ENCODE data around the gene CLCN1. TPM values are rescaled to one million over a fixed set of nuclear protein-coding genes. Genes with fewer than 3 reads are reported as not detected.

The CLCN1 gene
- total RNA-seq, 5 donors from 2014 or later (not counting 1 experiment from before 2014, with no cell fraction given) = not detected

GRCh38 chr7:143384661-143385631 lies 69.0 kb downstream of the CLCN1 start:
- ATAC-seq (replicated peaks in 1 of 4) (no peak), DNase-seq (no peak)
- peaks cover 8% of the 10 kb centered on the region for H3K36me3 Mint-ChIP-seq
- H3K9me3 ChIP-seq = no peaks in the 10 kb centered on the region
- H3K27me3 Mint-ChIP-seq = no peaks in the 10 kb centered on the region
- H3K4me3 ChIP-seq (ENCODE audit: control insufficient read depth in 1 of 2, extremely low read depth in 1 of 2, low read length in 1 of 2) = no peak overlapping the region
- H3K4me1 ChIP-seq (ENCODE audit: control insufficient read depth in 1 of 2, extremely low read depth in 1 of 2, insufficient read depth in 2 of 2, low read length in 2 of 2) = peaks cover 21 to 77% of the 10 kb centered on the region in 2 experiments
- H3K36me3 ChIP-seq (ENCODE audit: control insufficient read depth in 2 of 2, extremely low read depth in 1 of 2, insufficient read depth in 1 of 2, low read length in 1 of 2) = peaks cover 6 to 34% of the 10 kb centered on the region in 2 donors
- no peaks in the 10 kb centered on the region for H3K9me3 Mint-ChIP-seq
- ChIA-PET POLR2A (interaction anchor here (0.6 to 1.0 kb wide), 4 partner anchors 10 to 1736 kb away, joined by 3 to 7 read pairs (median 4); no protein-coding TSS in a partner anchor), CTCF (interaction anchor here (0.6 to 1.4 kb wide), 10 partner anchors 10 to 142 kb away, joined by 3 to 8 read pairs (median 4); partner anchors contain the start of gene EPHA1 (in 1 of the 2))
- peak overlapping the region; percentile 52 for H3K27ac ChIP-seq (ENCODE audit: low read length)
- WGBS (ENCODE audit: insufficient coverage) = 70% methylated on average over 11 of the region's 14 CpGs
- H3K4me3 Mint-ChIP-seq = no peak overlapping the region
- H3K4me1 Mint-ChIP-seq = peaks cover 12 to 16% (median 13%) of the 10 kb centered on the region in 3 donors
- H3K27ac Mint-ChIP-seq = no peak overlapping the region
- no peaks in the 10 kb centered on the region for H3K27me3 ChIP-seq (replicated peaks in 1 of 2; ENCODE audit: control insufficient read depth in 2 of 2, extremely low read depth in 1 of 2, insufficient read depth in 2 of 2, low read length in 1 of 2)

- Histone ChIP-seq H3K36me3 (ENCODE audit: control insufficient read depth in 2 of 2, extremely low read depth in 1 of 2, insufficient read depth in 1 of 2, low read length in 1 of 2) (peaks cover 14 to 44% of the 10 kb centered on the region in 2 donors), H3K4me3 (ENCODE audit: control insufficient read depth in 1 of 2, extremely low read depth in 1 of 2, low read length in 1 of 2) (peak overlapping the region; percentile 2 to 33)
- peaks cover 13 to 18% (median 15%) of the 10 kb centered on the region in 3 donors for H3K4me1 Mint-ChIP-seq
Measured at GRCh38 chr7:143385891-143386781, 70.2 kb downstream of the CLCN1 start.

GRCh38 chr7:143387156-143387975 lies 71.5 kb downstream of the CLCN1 start:
- Mint-ChIP-seq H3K4me3 (no peak overlapping the region), H3K27ac (peak overlapping the region in 1 of 2 donors; percentile 21), H3K4me1 (peaks cover 13 to 18% (median 15%) of the 10 kb centered on the region in 3 donors), H3K9me3 (no peaks in the 10 kb centered on the region), H3K27me3 (no peaks in the 10 kb centered on the region), H3K36me3 (peaks cover 13% of the 10 kb centered on the region)
- Histone ChIP-seq H3K36me3 (ENCODE audit: control insufficient read depth in 2 of 2, extremely low read depth in 1 of 2, insufficient read depth in 1 of 2, low read length in 1 of 2) (peaks cover 21 to 56% of the 10 kb centered on the region in 2 donors), H3K27ac (ENCODE audit: low read length) (peak overlapping the region; percentile 52), H3K27me3 (replicated peaks in 1 of 2; ENCODE audit: control insufficient read depth in 2 of 2, extremely low read depth in 1 of 2, insufficient read depth in 2 of 2, low read length in 1 of 2) (no peaks in the 10 kb centered on the region), H3K4me1 (ENCODE audit: control insufficient read depth in 1 of 2, extremely low read depth in 1 of 2, insufficient read depth in 2 of 2, low read length in 2 of 2) (peaks cover 21 to 65% of the 10 kb centered on the region in 2 experiments), H3K4me3 (ENCODE audit: control insufficient read depth in 1 of 2, extremely low read depth in 1 of 2, low read length in 1 of 2) (no peak overlapping the region), H3K9me3 (no peaks in the 10 kb centered on the region)
- ChIA-PET POLR2A (no interaction called here), CTCF (interaction anchor here (0.5 to 1.2 kb wide), 3 partner anchors 15 to 22 kb away, joined by 3 to 5 read pairs (median 3); no protein-coding TSS in a partner anchor)
- DNase-seq (no peak), ATAC-seq (replicated peaks in 1 of 4) (no peak)
- 93% methylated on average over 18 of the region's 23 CpGs for WGBS (ENCODE audit: insufficient coverage)

More at GRCh38 chr7:143385891-143386781, 70.2 kb downstream of the CLCN1 start:
- Mint-ChIP-seq H3K27ac (no peak overlapping the region), H3K27me3 (no peaks in the 10 kb centered on the region), H3K4me3 (no peak overlapping the region), H3K36me3 (peaks cover 13% of the 10 kb centered on the region), H3K9me3 (no peaks in the 10 kb centered on the region)
- POLR2A ChIA-PET = interaction anchor here in 1 of 2 donors (0.6 kb wide), 1 partner anchor 525 kb away, joined by 3 read pairs; no protein-coding TSS in a partner anchor
- Histone ChIP-seq H3K27me3 (replicated peaks in 1 of 2; ENCODE audit: control insufficient read depth in 2 of 2, extremely low read depth in 1 of 2, insufficient read depth in 2 of 2, low read length in 1 of 2) (no peaks in the 10 kb centered on the region), H3K9me3 (no peaks in the 10 kb centered on the region), H3K4me1 (ENCODE audit: control insufficient read depth in 1 of 2, extremely low read depth in 1 of 2, insufficient read depth in 2 of 2, low read length in 2 of 2) (peaks cover 21 to 74% of the 10 kb centered on the region in 2 experiments), H3K27ac (ENCODE audit: low read length) (peak overlapping the region; percentile 52)
- CTCF ChIA-PET = interaction anchor here (0.7 to 1.1 kb wide), 3 partner anchors 11 to 1048 kb away, joined by 3 to 10 read pairs (median 8); no protein-coding TSS in a partner anchor
- ATAC-seq (replicated peaks in 1 of 4) (peak; percentile 60 to 68 (median 66)), DNase-seq (peak in 24 of 35 experiments; percentile 24 to 66 (median 38))
- 7% methylated on average over 15 of the region's 19 CpGs for WGBS (ENCODE audit: insufficient coverage)

DNA sequence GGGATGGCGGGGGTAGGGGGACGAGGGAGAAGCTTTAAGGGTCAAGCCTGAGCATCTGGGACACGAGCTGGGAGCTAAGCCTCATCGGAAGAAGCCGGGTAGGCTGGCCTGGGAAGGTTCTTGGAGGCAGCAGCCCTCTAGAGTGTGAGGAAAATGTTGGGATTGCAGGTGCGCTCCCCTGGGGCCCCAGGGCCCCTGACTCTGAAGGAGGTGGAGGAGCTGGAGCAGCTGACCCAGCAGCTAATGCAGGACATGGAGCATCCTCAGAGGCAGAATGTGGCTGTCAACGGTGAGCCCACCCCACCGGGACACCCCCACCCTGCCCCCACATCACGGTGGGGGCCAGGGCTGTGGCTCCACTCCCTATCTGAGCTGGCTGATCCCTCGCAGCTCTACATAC lies 72.1 kb downstream of the CLCN1 start:
- WGBS (ENCODE audit: insufficient coverage) = 96% methylated on average over 7 of the region's 10 CpGs
- ChIA-PET CTCF (interaction anchor here (0.5 to 1.2 kb wide), 3 partner anchors 15 to 22 kb away, joined by 3 to 5 read pairs (median 3); no protein-coding TSS in a partner anchor), POLR2A (no interaction called here)
- no peak for DNase-seq
- Mint-ChIP-seq H3K27ac (peak overlapping the region in 1 of 2 donors; percentile 21), H3K36me3 (peaks cover 17% of the 10 kb centered on the region), H3K4me3 (no peak overlapping the region), H3K9me3 (no peaks in the 10 kb centered on the region), H3K27me3 (no peaks in the 10 kb centered on the region), H3K4me1 (peaks cover 13 to 18% (median 15%) of the 10 kb centered on the region in 3 donors)
- peaks cover 23 to 55% of the 10 kb centered on the region in 2 donors for H3K36me3 ChIP-seq (ENCODE audit: control insufficient read depth in 2 of 2, extremely low read depth in 1 of 2, insufficient read depth in 1 of 2, low read length in 1 of 2)
- H3K27ac ChIP-seq (ENCODE audit: low read length) = no peak overlapping the region
- H3K4me3 ChIP-seq (ENCODE audit: control insufficient read depth in 1 of 2, extremely low read depth in 1 of 2, low read length in 1 of 2) = no peak overlapping the region
- no peak for ATAC-seq (replicated peaks in 1 of 4)
- no peaks in the 10 kb centered on the region for H3K27me3 ChIP-seq (replicated peaks in 1 of 2; ENCODE audit: control insufficient read depth in 2 of 2, extremely low read depth in 1 of 2, insufficient read depth in 2 of 2, low read length in 1 of 2)
- H3K4me1 ChIP-seq (ENCODE audit: control insufficient read depth in 1 of 2, extremely low read depth in 1 of 2, insufficient read depth in 2 of 2, low read length in 2 of 2) = peaks cover 18 to 58% of the 10 kb centered on the region in 2 experiments
- H3K9me3 ChIP-seq = no peaks in the 10 kb centered on the region

DNA sequence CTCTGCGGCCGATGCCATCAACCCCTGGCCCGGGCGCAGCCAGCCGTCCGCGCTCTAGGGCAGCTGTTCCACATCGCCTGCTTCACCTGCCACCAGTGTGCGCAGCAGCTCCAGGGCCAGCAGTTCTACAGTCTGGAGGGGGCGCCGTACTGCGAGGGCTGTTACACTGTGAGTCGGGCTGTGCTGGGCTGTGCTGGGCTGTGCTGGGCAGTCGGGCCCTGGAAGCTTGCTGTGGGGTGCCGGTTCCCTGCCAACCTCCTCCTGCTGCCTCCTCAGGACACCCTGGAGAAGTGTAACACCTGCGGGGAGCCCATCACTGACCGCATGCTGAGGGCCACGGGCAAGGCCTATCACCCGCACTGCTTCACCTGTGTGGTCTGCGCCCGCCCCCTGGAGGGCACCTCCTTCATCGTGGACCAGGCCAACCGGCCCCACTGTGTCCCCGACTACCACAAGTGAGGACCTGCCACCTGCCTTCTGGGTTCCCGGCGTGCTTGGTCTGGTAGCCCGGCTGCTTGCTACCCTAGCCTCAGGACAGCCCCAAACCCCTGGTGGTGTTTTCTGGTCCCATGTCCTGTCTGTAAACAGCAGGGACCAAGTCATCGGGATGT lies 72.7 kb downstream of the CLCN1 start:
- CTCF ChIA-PET = interaction anchor here (1.0 to 1.2 kb wide), 2 partner anchors 14 to 19 kb away, joined by 3 to 5 read pairs; no protein-coding TSS in a partner anchor
- Mint-ChIP-seq H3K9me3 (no peaks in the 10 kb centered on the region), H3K27me3 (no peaks in the 10 kb centered on the region), H3K36me3 (peaks cover 18% of the 10 kb centered on the region), H3K27ac (peak overlapping the region; percentile 21 to 56), H3K4me3 (no peak overlapping the region), H3K4me1 (peaks cover 13 to 18% (median 15%) of the 10 kb centered on the region in 3 donors)
- Histone ChIP-seq H3K9me3 (no peaks in the 10 kb centered on the region), H3K36me3 (ENCODE audit: control insufficient read depth in 2 of 2, extremely low read depth in 1 of 2, insufficient read depth in 1 of 2, low read length in 1 of 2) (peaks cover 29 to 59% of the 10 kb centered on the region in 2 donors), H3K4me3 (ENCODE audit: control insufficient read depth in 1 of 2, extremely low read depth in 1 of 2, low read length in 1 of 2) (no peak overlapping the region), H3K27ac (ENCODE audit: low read length) (no peak overlapping the region), H3K27me3 (replicated peaks in 1 of 2; ENCODE audit: control insufficient read depth in 2 of 2, extremely low read depth in 1 of 2, insufficient read depth in 2 of 2, low read length in 1 of 2) (no peaks in the 10 kb centered on the region), H3K4me1 (ENCODE audit: control insufficient read depth in 1 of 2, extremely low read depth in 1 of 2, insufficient read depth in 2 of 2, low read length in 2 of 2) (peaks cover 18 to 53% of the 10 kb centered on the region in 2 experiments)
- no peak for DNase-seq
- no peak for ATAC-seq (replicated peaks in 1 of 4)
- 95% methylated on average over 27 of the region's 28 CpGs for WGBS (ENCODE audit: insufficient coverage)
- POLR2A ChIA-PET = no interaction called here

All from T-cell (primary cell).